Kidney epithelial cell (primary cell): ENCODE data around the gene ABLIM3. TPM values are rescaled to one million over a fixed set of nuclear protein-coding genes. Genes with fewer than 3 reads are reported as not detected.
"Not testable (repeated sequence)": the region's sequence is repeated elsewhere in the genome, so short reads cannot be mapped to it uniquely, and the experiment has no call there.

ENCODE experiments used
- DNase-seq: peaks from one replicate; pipeline ENCODE4 v3.0.0-alpha.2; 2010; ENCODE audit warnings: low read depth
- H3K27me3 ChIP-seq: 2 replicates; pipeline ENCODE4 v1.6.0; 2011; ENCODE audit warnings: low read length; ENCODE audit not compliant: control insufficient read depth, insufficient read depth
- H3K36me3 ChIP-seq: 2 replicates; pipeline ENCODE4 v1.5.1; 2011; ENCODE audit warnings: low read length; ENCODE audit not compliant: control insufficient read depth, insufficient read depth
- H3K4me3 ChIP-seq: 2 replicates; pipeline ENCODE4 v1.5.1; 2011; ENCODE audit warnings: low read depth, mild to moderate bottlenecking, control low read depth, low read length
- CTCF ChIP-seq: IDR thresholded peaks from 2 replicates; pipeline ENCODE4 v1.5.1; 2011; ENCODE audit warnings: mild to moderate bottlenecking, moderate library complexity, low read length, control low read depth, inconsistent platforms; ENCODE audit not compliant: insufficient read depth, poor library complexity, severe bottlenecking
- total RNA-seq: library from RNA; depleted of rRNA; stranded (reverse); fragments of >200 nt; gene quantifications from 2 replicates; pipeline ENCODE4 v1.2.3, GENCODE V29; 2015

ABLIM3 gene
- total RNA-seq, 1 donor from 2014 or later, result 35.2 TPM

- Histone ChIP-seq H3K4me3 (no peak overlapping the region), H3K36me3 (no peaks in the 10 kb centered on the region), H3K27me3 (no peaks in the 10 kb centered on the region)
- TF ChIP-seq CTCF, result no peak
- no peak for DNase-seq
These were observed 36.7 kb downstream of the ABLIM3 start for GRCh38 chr5:149177911-149178565.

GRCh38 chr5:149181732-149182131 lies 40.4 kb downstream of the ABLIM3 start:
- Histone ChIP-seq H3K4me3 (no peak overlapping the region), H3K27me3 (no peaks in the 10 kb centered on the region), H3K36me3 (no peaks in the 10 kb centered on the region)
- no peak for TF ChIP-seq CTCF
- DNase-seq, result no peak

GRCh38 chr5:149182241-149182640 lies 40.9 kb downstream of the ABLIM3 start:
- DNase-seq, result no peak

GRCh38 chr5:149185067-149185466 lies 43.8 kb downstream of the ABLIM3 start:
- Histone ChIP-seq H3K27me3 (no peaks in the 10 kb centered on the region), H3K36me3 (no peaks in the 10 kb centered on the region), H3K4me3 (no peak overlapping the region)
- TF ChIP-seq CTCF, result no peak
- DNase-seq, result no peak

More at GRCh38 chr5:149182241-149182640, 40.9 kb downstream of the ABLIM3 start:
- Histone ChIP-seq H3K36me3 (no peaks in the 10 kb centered on the region), H3K4me3 (no peak overlapping the region), H3K27me3 (no peaks in the 10 kb centered on the region)
- no peak for TF ChIP-seq CTCF

GRCh38 chr5:149186506-149186905 lies 45.2 kb downstream of the ABLIM3 start:
- no peaks in the 10 kb centered on the region for H3K27me3 ChIP-seq
- no peak for TF ChIP-seq CTCF

GRCh38 chr5:149187617-149188016 lies 46.3 kb downstream of the ABLIM3 start:
- H3K4me3 ChIP-seq, H3K27me3 ChIP-seq, H3K36me3 ChIP-seq, DNase-seq: not testable (repeated sequence)

More at GRCh38 chr5:149186506-149186905, 45.2 kb downstream of the ABLIM3 start:
- no peaks in the 10 kb centered on the region for H3K36me3 ChIP-seq
- no peak for DNase-seq
- no peak overlapping the region for H3K4me3 ChIP-seq
